Activated CD4-positive, CD25-positive, alpha-beta regulatory T cell treated with anti-CD3 and anti-CD28 coated beads, Interleukin-2, amount 50 U/mL, for 16 hours (primary cell): ENCODE results near the gene PCGF3.
"Not testable (repeated sequence)": the region's sequence is repeated elsewhere in the genome, so short reads cannot be mapped to it uniquely, and the experiment has no call there.

Experiments
- DNase-seq: peaks from one replicate; pipeline ENCODE4 v3.0.0-alpha.2; 2020; ENCODE audit warnings: low read depth, low spot score

The PCGF3 gene

GRCh38 chr4:794900-795725 lies 89.5 kb downstream of the PCGF3 start:
- no peak for DNase-seq

- DNase-seq, result no peak
Measured at GRCh38 chr4:795726-796119, 90.1 kb downstream of the PCGF3 start.

DNA sequence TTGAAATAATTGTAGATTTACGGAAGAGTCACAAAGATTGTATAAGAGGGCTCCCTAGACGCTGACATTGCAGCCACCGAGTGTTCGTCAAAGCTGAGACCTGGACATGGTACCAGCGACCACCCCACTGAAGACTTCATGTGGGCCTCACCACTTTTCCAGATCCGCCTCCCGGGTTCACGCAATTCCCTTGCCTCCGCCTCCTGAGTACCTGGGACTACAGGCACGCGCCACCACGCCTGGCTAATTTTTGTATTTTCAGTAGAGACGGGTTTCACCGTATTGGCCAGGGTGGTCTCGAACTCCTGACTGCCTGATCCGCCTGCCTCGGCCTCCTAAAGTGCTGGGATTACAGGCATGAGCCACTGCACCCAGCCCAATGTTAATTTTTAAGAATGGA lies 90.6 kb downstream of the PCGF3 start:
- no peak for DNase-seq

- no peak for DNase-seq
Measured at GRCh38 chr4:797066-797465, 91.4 kb downstream of the PCGF3 start.

DNA sequence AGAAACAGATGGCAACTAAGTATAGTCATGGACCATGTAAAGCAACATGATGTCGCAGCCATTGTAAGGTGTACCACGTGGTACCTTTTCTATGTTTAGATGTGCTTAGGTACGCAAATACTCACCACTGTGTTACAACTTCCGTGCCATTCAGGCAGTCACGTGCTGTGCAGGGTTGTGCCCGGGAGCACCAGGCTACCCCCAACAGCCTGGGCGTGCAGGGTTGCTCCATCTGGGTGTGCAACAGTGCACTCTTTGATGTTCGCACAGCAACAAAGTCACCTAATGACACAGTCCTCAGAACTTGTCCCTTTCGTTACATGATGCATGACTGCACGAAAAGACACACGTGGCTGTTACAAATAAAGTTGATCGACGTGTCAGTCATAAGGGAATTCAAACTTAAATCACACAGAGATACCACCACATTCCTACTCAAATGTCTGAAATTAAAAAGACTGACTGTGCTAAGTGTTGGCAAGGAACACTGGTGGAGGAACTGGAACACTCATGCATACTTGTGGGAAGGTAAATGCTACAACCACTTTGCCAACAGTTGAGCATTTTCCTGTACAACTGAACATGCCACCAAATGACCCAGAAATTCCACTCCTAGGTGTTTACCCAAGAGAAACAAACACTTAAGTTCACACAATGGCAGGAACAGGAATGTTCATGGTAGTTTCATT lies 95.9 kb downstream of the PCGF3 start:
- no peak for DNase-seq

- DNase-seq, result no peak
Measured at GRCh38 chr4:803884-804283, 98.3 kb downstream of the PCGF3 start.

- no peak for DNase-seq
Measured at GRCh38 chr4:804804-805203, 99.2 kb downstream of the PCGF3 start.

DNA sequence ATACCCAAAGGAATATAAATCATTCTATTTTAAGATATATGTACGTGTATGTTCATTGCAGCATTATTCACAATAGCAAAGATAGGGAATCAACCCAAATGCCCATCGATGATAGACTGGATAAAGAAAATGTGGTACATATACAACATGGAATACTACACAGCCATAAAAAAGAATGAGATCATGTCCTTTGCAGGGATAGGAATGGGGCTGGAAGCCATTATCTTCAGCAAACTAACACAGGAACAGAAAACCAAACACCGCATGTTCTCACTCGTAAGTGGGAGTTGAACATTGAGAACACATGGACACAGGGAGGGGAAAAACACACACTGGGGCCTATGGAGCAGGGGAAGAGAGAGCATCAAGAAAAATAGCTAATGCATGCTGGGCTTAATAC lies 101.3 kb downstream of the PCGF3 start:
- not testable (repeated sequence) for DNase-seq

- no peak for DNase-seq
Measured at GRCh38 chr4:807792-808191, 102.2 kb downstream of the PCGF3 start.

DNA sequence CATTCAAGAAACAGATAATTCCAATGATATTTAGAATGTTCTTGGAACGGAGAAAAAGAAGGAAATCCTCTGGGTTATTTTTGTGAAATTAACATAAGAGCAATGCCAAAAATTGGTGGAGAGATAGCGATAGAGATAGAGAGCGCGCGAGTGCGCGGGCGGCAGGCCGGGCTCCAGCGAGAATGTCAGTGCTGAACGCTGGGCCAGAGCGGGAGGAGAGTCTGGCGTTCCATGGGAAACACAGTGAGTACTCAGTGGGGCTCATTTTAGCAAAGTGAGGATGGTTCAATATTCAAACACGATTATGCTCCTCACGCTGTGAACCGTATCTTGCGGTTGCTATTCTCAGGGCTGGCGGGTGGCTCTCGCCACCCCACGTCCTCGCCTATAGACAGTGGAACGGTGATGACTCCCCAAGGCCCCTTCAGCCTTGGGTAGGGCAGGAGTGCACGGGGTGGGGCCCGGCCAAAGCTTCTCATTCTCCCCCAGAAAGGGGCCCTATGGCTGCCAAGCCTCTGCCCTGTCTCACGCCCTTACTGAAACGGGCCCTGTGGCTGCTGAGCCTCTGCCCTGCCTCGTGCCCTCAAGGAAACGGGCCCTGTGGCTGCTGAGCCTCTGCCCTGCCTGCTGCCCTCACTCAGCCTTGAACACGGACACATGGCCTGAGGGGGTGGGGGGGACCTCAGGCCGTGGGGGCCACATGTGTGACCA lies 103.4 kb downstream of the PCGF3 start:
- no peak for DNase-seq

GRCh38 chr4:813900-814299 lies 108.3 kb downstream of the PCGF3 start:
- DNase-seq, result no peak

DNA sequence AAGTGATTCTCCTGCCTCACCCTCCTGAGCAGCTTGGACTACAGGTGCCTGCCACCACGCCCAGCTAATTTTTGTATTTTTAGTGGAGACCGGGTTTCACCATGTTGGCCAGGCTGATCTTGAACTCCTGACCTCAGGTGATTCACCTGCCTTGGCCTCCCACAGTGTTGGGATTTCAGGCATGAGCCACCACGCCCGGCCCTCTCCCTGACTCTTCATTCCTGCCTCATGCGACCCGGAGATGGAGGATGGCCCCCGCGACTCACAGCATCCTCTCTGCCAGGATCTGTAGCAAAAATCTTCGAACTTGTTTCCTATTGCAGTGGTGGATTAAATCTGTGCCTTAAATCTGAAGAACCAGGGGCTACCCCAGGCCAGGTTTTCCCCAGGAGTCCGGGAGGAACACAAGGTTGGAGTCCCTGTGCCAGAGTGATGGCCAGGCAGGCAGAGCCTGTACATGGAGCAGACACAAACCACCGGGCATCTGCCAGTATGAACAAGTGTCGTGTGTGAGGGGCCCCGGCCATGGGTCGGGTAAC lies 108.7 kb downstream of the PCGF3 start:
- DNase-seq, result no peak

DNA sequence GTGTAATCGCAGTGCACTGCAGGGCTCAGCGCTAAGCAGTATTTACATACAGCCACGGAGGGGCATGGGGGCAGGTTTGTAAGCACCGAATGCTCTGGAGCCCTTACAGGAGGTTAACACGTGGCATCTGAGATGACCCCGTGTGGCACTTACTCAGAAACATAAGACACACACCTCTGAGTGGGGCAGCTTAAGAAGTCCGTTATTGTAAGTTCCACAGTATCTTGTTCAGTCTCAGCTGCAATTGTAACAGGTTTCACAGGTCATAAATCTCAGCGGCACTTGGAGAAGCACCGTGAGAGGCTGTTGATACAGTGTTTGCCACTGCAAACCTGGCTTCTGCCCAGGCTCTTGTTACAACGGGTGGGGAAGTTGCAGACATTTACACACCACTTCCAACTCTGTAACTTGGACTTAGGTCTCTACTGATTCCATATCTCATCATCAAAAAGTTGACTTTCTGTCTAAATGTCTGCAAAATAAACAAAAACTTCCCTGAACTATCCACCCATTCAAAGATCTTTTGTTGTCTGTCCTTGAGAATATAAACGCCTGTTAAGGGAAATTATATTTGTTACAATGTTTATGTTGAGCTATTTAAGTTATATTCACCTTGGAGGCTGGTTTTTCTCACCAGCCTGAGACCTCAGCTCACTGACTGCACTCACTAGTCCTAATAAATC lies 110.0 kb downstream of the PCGF3 start:
- DNase-seq, result no peak

- DNase-seq, result no peak
Measured at GRCh38 chr4:818106-818921, 112.7 kb downstream of the PCGF3 start.

DNA sequence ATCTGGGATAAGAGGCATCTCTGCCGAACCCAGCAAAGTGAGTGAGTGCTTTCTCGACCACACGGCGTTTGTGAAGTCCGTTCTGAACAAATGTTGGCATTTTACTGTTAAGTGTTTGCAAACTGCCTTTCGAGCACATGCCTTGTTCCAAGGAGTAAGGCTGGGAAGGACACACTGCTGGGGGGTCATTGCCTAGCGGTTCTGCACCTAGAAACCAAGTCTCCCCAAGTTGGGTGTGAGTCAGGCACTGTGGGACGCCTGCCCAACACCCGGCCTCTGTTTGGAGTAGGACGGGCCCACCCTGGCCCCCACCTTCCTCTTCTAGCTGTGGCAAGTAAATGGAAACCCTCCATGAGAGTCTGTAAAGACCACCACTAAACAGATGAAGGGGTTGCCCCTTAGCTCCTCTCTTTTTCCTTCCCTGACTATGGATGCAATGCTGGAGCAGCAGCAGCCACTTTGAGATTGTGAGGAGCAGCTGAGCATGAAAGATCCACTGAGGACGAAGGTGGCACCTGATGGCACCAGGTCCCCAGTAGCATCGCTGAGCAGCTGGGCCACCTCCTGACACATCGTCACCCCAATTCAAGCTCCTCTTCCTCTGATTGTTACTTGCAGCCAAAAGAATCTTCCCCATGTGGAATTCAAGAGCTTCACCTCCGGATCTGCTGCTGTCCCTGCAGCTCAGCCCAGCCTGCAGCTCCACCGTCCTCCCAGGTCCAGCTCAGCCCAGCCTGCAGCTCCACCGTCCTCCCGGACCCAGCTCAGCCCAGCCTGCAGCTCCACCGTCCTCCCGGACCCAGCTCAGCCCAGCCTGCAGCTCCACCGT lies 114.0 kb downstream of the PCGF3 start:
- DNase-seq, result no peak
